ENCODE measurements around the gene RHEB.
A peak's percentile ranks its signal among the peaks of the same experiment; 100 is the strongest.

Gene RHEB

GRCh38 chr7:151477867-151478266, 41.8 kb downstream of the RHEB start:
- TF ChIP-seq, protein P1, sequence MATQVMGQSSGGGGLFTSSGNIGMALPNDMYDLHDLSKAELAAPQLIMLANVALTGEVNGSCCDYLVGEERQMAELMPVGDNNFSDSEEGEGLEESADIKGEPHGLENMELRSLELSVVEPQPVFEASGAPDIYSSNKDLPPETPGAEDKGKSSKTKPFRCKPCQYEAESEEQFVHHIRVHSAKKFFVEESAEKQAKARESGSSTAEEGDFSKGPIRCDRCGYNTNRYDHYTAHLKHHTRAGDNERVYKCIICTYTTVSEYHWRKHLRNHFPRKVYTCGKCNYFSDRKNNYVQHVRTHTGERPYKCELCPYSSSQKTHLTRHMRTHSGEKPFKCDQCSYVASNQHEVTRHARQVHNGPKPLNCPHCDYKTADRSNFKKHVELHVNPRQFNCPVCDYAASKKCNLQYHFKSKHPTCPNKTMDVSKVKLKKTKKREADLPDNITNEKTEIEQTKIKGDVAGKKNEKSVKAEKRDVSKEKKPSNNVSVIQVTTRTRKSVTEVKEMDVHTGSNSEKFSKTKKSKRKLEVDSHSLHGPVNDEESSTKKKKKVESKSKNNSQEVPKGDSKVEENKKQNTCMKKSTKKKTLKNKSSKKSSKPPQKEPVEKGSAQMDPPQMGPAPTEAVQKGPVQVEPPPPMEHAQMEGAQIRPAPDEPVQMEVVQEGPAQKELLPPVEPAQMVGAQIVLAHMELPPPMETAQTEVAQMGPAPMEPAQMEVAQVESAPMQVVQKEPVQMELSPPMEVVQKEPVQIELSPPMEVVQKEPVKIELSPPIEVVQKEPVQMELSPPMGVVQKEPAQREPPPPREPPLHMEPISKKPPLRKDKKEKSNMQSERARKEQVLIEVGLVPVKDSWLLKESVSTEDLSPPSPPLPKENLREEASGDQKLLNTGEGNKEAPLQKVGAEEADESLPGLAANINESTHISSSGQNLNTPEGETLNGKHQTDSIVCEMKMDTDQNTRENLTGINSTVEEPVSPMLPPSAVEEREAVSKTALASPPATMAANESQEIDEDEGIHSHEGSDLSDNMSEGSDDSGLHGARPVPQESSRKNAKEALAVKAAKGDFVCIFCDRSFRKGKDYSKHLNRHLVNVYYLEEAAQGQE (IDR thresholded peaks at IDR 0.05; ENCODE audit: low read depth) = no peak
- TF ChIP-seq TAF1 (IDR thresholded peaks at IDR 0.05; ENCODE audit: low read depth) (no peak), CEBPB (IDR thresholded peaks at IDR 0.05) (peak; percentile 80), ZBTB7A (IDR thresholded peaks at IDR 0.05; ENCODE audit: low read depth) (no peak)

DNA sequence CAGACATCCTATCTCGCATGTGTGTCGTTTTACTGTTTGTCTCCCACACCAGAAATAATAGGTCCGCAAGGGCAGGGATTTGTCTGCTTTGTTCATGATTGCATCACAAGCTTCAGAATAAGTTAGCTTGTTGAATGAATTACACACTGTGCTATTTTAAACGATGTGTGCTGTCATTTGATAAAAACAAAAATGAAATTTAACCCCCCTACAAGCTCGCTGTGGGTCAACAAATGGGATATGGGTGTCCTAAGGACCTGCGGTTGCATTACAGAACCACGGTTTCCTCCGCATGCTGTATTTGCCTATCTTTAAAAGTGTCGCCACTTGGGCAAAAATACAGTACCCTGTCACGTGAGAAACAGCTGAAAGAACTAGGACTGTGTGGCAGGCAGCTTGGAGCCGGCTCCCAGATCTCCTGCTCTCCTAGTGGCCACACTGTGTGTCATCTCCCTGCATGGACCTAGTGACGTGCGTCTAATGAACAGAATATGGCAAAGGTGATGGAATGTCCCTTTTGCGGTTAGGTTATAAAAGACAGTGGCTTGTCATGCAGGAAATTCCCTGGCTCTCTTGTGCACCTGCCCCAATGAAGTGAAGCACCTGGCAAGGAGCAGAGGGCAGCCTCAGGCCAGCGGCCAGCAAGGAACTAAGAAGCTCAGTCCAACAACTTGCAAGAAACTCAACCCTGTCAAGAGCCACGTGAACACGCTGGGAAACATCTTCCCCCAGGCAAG, 46.9 kb downstream of the RHEB start:
- no peak for TF ChIP-seq EP300 (IDR thresholded peaks at IDR 0.05; ENCODE audit: borderline replicate concordance)
- no peak for TF ChIP-seq CREB1 (IDR thresholded peaks at IDR 0.05; ENCODE audit: low read depth)
- TF ChIP-seq TCF12 (IDR thresholded peaks at IDR 0.05; ENCODE audit: low read depth) = no peak
- no peak for TF ChIP-seq TAF1 (IDR thresholded peaks at IDR 0.05; ENCODE audit: low read depth)
- no peak for TF ChIP-seq NFIC (IDR thresholded peaks at IDR 0.05)

DNA sequence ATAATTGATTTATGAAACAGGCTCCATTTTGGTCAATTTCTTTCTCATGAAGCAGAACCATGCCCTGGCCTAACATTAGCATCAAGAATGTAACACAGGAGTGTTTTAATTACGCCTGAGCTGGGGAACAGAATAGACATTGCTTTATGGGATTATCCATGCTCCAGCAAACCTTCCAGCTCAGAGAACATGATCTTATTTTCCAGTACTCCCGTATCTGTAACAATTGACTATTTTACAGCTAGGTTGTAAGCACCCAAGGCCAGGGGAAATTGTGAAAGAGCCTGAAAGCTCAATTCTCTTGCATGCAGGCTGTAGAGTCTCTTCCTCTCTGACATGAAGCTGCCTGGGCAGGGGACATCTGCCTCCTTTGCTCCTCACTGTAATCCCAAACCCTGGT, 49.0 kb downstream of the RHEB start:
- TF ChIP-seq EP300 (IDR thresholded peaks at IDR 0.05; ENCODE audit: borderline replicate concordance) = no peak
- TF ChIP-seq TCF12 (IDR thresholded peaks at IDR 0.05; ENCODE audit: low read depth) = no peak
- TF ChIP-seq FOXM1 (IDR thresholded peaks at IDR 0.05; ENCODE audit: borderline replicate concordance, low read depth) = no peak
- TF ChIP-seq ZBTB7A (IDR thresholded peaks at IDR 0.05; ENCODE audit: low read depth) = no peak
- no peak for TF ChIP-seq EGR1 (IDR thresholded peaks at IDR 0.05)
- no peak for TF ChIP-seq YY1 (IDR thresholded peaks at IDR 0.05; ENCODE audit: low read depth)
- TF ChIP-seq TEAD4 (IDR thresholded peaks at IDR 0.05) = no peak
- TF ChIP-seq MAX (IDR thresholded peaks at IDR 0.05) = no peak
- no peak for TF ChIP-seq NFIC (IDR thresholded peaks at IDR 0.05)
- TF ChIP-seq CEBPB (IDR thresholded peaks at IDR 0.05) = no peak
- no peak for TF ChIP-seq RAD21 (IDR thresholded peaks at IDR 0.05; ENCODE audit: low read depth)
- TF ChIP-seq USF1 (IDR thresholded peaks at IDR 0.05) = no peak
- TF ChIP-seq CREB1 (IDR thresholded peaks at IDR 0.05; ENCODE audit: low read depth) = no peak
- TF ChIP-seq, protein P1 (IDR thresholded peaks at IDR 0.05; ENCODE audit: low read depth) = no peak

GRCh38 chr7:151469281-151469680, 50.4 kb downstream of the RHEB start:
- TF ChIP-seq CREB1 (IDR thresholded peaks at IDR 0.05; ENCODE audit: low read depth) = no peak
- TF ChIP-seq FOXM1 (IDR thresholded peaks at IDR 0.05; ENCODE audit: borderline replicate concordance, low read depth) = no peak
- TF ChIP-seq, protein P1 (IDR thresholded peaks at IDR 0.05; ENCODE audit: low read depth) = no peak
- TF ChIP-seq TCF12 (IDR thresholded peaks at IDR 0.05; ENCODE audit: low read depth) = no peak
- no peak for TF ChIP-seq CEBPB (IDR thresholded peaks at IDR 0.05)
- TF ChIP-seq USF1 (IDR thresholded peaks at IDR 0.05) = no peak
- no peak for TF ChIP-seq NFIC (IDR thresholded peaks at IDR 0.05)
- TF ChIP-seq EGR1 (IDR thresholded peaks at IDR 0.05) = no peak
- TF ChIP-seq EP300 (IDR thresholded peaks at IDR 0.05; ENCODE audit: borderline replicate concordance) = no peak
- no peak for TF ChIP-seq RAD21 (IDR thresholded peaks at IDR 0.05; ENCODE audit: low read depth)
- TF ChIP-seq TAF1 (IDR thresholded peaks at IDR 0.05; ENCODE audit: low read depth) = no peak
- TF ChIP-seq ZBTB7A (IDR thresholded peaks at IDR 0.05; ENCODE audit: low read depth) = no peak
- TF ChIP-seq MAX (IDR thresholded peaks at IDR 0.05) = no peak
- TF ChIP-seq TEAD4 (IDR thresholded peaks at IDR 0.05) = no peak
- TF ChIP-seq YY1 (IDR thresholded peaks at IDR 0.05; ENCODE audit: low read depth) = no peak
